Panc1 (cell line): ENCODE results near the gene SRXN1.

Experiments used
- POLR2AphosphoS5 ChIP-seq: IDR thresholded peaks from 2 replicates; pipeline ENCODE4 v1.6.1; 2012; ENCODE audit warnings: mild to moderate bottlenecking, low read depth, low read length, moderate library complexity
- REST ChIP-seq, 2 experiments: IDR thresholded peaks; 2 replicates each; pipeline ENCODE4 v1.6.1; 2011 to 2012; ENCODE audit warnings: low read depth in 2 of 2, control low read depth in 1 of 2, low read length in 1 of 2, mild to moderate bottlenecking in 1 of 2, moderate library complexity in 1 of 2; ENCODE audit not compliant: insufficient read depth in 1 of 2
- SIN3A ChIP-seq: IDR thresholded peaks from 2 replicates; pipeline ENCODE4 v1.6.1; 2012; ENCODE audit warnings: low read depth, mild to moderate bottlenecking, low read length, moderate library complexity, borderline replicate concordance; ENCODE audit not compliant: insufficient read depth
- TF ChIP-seq, protein P1 (sequence below): fragments of 450-650 bp; IDR thresholded peaks from 2 replicates; pipeline ENCODE4 v1.5.1; 2017; ENCODE audit warnings: mild to moderate bottlenecking

GRCh38 chr20:695165-695866 lies 42.3 kb upstream of the SRXN1 start:
- TF ChIP-seq, protein P1, sequence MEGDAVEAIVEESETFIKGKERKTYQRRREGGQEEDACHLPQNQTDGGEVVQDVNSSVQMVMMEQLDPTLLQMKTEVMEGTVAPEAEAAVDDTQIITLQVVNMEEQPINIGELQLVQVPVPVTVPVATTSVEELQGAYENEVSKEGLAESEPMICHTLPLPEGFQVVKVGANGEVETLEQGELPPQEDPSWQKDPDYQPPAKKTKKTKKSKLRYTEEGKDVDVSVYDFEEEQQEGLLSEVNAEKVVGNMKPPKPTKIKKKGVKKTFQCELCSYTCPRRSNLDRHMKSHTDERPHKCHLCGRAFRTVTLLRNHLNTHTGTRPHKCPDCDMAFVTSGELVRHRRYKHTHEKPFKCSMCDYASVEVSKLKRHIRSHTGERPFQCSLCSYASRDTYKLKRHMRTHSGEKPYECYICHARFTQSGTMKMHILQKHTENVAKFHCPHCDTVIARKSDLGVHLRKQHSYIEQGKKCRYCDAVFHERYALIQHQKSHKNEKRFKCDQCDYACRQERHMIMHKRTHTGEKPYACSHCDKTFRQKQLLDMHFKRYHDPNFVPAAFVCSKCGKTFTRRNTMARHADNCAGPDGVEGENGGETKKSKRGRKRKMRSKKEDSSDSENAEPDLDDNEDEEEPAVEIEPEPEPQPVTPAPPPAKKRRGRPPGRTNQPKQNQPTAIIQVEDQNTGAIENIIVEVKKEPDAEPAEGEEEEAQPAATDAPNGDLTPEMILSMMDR = no peak
- no peak for TF ChIP-seq REST (IDR thresholded peaks at IDR 0.05; ENCODE audit: insufficient read depth in 1 of 2, low read depth in 2 of 2, low read length in 1 of 2)
- no peak for TF ChIP-seq POLR2AphosphoS5
- no peak for TF ChIP-seq SIN3A
